ENCODE results near the gene CXCR2. TPM values are rescaled to one million over a fixed set of nuclear protein-coding genes. Genes with fewer than 3 reads are reported as not detected.
A peak's percentile ranks its signal among the peaks of the same experiment; 100 is the strongest.

The CXCR2 gene
- total RNA-seq, 1 donor from 2014 or later: not detected

DNA sequence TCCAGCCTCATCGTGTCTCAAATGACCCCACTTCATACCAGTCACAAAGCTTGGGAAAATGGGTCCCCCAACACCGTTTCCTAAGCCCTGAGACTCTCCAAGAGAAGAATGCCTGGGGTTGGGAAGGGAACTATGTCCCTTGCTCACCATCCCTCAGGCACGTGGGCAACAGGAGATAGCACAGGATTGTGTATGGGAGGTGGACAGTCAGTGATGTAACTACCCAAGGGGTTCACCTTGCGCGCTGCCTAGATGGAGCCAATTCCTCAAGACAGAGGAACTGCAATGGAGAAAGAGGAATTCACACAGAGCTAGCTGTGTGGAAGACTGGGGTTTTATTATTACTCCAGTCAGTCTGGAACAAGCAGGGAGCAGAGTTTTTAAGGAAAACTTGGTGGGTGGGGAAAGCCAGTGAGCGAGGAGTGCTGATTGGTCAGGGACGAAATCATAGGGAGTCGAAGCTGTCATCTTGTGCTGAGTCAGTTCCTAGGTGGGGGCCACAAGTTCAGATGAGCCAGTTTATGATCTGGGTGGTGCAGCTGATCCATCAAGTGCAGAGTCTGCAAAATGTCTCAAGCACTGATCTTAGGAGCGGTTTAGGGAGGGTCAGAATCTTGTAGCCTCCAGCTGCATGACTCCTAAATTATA, 54.8 kb downstream of the CXCR2 start:
- DNase-seq (ENCODE audit: low read depth): no peak

DNA sequence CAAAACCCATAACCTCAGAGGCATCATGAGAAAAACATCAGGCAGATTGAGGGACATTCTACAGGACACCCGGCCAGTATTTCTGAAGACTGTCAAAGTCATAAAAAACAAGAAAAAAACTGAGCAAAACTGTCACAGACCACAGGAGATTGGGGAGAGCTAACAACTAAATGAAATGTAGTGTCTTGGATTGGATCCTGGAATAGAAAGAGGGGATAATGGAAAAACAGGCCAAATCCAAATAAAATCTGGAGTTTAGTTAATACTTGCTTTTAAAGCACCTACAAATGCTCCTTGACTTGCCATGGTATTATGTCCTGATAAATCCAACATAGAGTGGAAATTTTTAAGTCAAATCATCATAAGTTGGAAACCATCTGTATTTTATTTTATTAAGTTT, 58.5 kb downstream of the CXCR2 start:
- no peak for DNase-seq (ENCODE audit: low read depth)

DNA sequence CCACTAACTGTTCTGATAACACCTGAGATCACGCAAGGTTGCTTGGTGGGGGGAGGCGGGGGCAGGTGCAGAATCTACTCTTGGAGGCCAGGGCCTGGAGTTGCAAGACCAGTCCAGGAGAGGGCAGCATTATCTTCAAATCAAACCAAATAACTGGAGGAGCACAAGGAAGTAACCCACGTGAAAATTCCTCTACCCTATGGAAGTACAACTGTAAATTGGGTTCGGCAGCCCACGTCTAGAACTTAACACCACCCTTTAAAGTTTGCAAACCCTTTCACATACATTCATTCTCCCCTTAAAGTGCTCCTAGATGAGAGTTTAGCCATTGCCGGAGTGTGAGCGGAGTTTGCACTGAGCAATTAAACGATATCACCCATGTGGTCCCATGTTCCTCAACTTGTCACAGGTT, 60.5 kb downstream of the CXCR2 start:
- DNase-seq (ENCODE audit: low read depth): peak; percentile 73

Other genes with a start within 250 kb of the CXCR2 start
- gene TNS1, start 123.0 kb upstream of the CXCR2 start, total RNA-seq: 106 TPM in 2 replicates
- gene RUFY4, start 56.8 kb upstream of the CXCR2 start, total RNA-seq: 0.08 TPM in 1 of 2 replicates, not detected in the other
- not detected in 2 replicates for gene CXCR1, start 40.9 kb downstream of the CXCR2 start, total RNA-seq
- 237 and 270 TPM in 2 replicates for gene ARPC2, start 91.2 kb downstream of the CXCR2 start, total RNA-seq
- gene GPBAR1, start 135.0 kb downstream of the CXCR2 start, total RNA-seq: 0.57 and 1.1 TPM in 2 replicates
- 173 and 198 TPM in 2 replicates for gene AAMP, start 144.1 kb downstream of the CXCR2 start, total RNA-seq
- 30.6 and 37.8 TPM in 2 replicates for gene PNKD, start 144.5 kb downstream of the CXCR2 start, total RNA-seq
- gene TMBIM1, start 166.5 kb downstream of the CXCR2 start, total RNA-seq: 198 and 212 TPM in 2 replicates
- gene CATIP, start 230.8 kb downstream of the CXCR2 start, total RNA-seq: not detected in 2 replicates

All from myocyte (in vitro differentiated cells).